Sigmoid colon (tissue), 7 donors: ENCODE results near the gene MBLAC1. TPM values are rescaled to one million over a fixed set of nuclear protein-coding genes. Genes with fewer than 3 reads are reported as not detected.
A peak's percentile ranks its signal among the peaks of the same experiment; 100 is the strongest.

Experiments used
- DNase-seq: peaks from one replicate; pipeline ENCODE4 v3.0.0-alpha.2; 2019
- H3K27ac ChIP-seq, 4 donors: fragments of 200-600 bp; sonication (generic); one replicate each; pipeline ENCODE4 v1.5.1; 2016 to 2019; ENCODE audit warnings: mild to moderate bottlenecking in 1 of 4
- H3K27me3 ChIP-seq, 3 donors: fragments of 200-600 bp; sonication (generic); one replicate each; pipeline ENCODE4 v1.5.1; 2019; ENCODE audit warnings: mild to moderate bottlenecking in 1 of 3
- H3K36me3 ChIP-seq, 4 donors: fragments of 200-600 bp; sonication (generic); one replicate each; pipeline ENCODE4 v1.5.1; 2016 to 2019
- H3K4me1 ChIP-seq, 4 donors: fragments of 200-600 bp; sonication (generic); one replicate each; pipeline ENCODE4 v1.5.1; 2017 to 2019
- H3K4me3 ChIP-seq, 4 donors: fragments of 200-600 bp; sonication (generic); one replicate each; pipeline ENCODE4 v1.5.1; 2017 to 2019; ENCODE audit warnings: mild to moderate bottlenecking in 2 of 4, moderate library complexity in 1 of 4
- H3K9me3 ChIP-seq, 4 donors: fragments of 200-600 bp in 3 of 4; sonication (generic) in 3 of 4; one replicate each; pipeline versions ENCODE4 v1.5.1 to v1.6.1; 2013 to 2019
- EP300 ChIP-seq, 4 donors: sonication (generic); formaldehyde crosslinking; IDR thresholded peaks; one replicate each; pipeline ENCODE4 v1.6.1; 2017; ENCODE audit warnings: antibody characterized with exemption in 4 of 4
- POLR2A ChIP-seq, 2 donors: fragments of 450-650 bp; IDR thresholded peaks; one replicate each; pipeline ENCODE4 v1.6.1; 2016; ENCODE audit warnings: antibody characterized with exemption in 2 of 2, mild to moderate bottlenecking in 2 of 2, moderate library complexity in 2 of 2
- POLR2AphosphoS5 ChIP-seq, 4 donors: sonication (generic); formaldehyde crosslinking; IDR thresholded peaks; one replicate each; pipeline ENCODE4 v1.6.1; 2017; ENCODE audit warnings: antibody characterized with exemption in 4 of 4
- WGBS, 2 donors: extraction: QIAGEN DNeasy Blood & Tissue Kit; methylation state at CpG; one replicate each; pipeline ENCODE4 v1.1.7; 2013; 5-methylcytosine and 5-hydroxymethylcytosine counted together
- intact Hi-C: fragments of 100-400 bp; cut with DNase I; formaldehyde crosslinking; loops from one replicate; pipeline ENCODE4 v1.15.1; 2023
- polyA plus RNA-seq, 3 donors: library from polyadenylated mRNA; stranded (reverse); fragments of 200-250 nt; gene quantifications; one replicate each; pipeline ENCODE4 v1.2.3, GENCODE V29; 2013
- total RNA-seq, 4 donors: library from RNA; depleted of rRNA; stranded (reverse); fragments of >200 nt; gene quantifications; one replicate each; pipeline ENCODE4 v1.1.0, GENCODE V29; 2016
- TF ChIP-seq, protein P1 (sequence below), 4 experiments: fragments of 450-650 bp in 3 of 4; fragments of 200-600 bp in 1 of 4; IDR thresholded peaks; one replicate each; pipeline ENCODE4 v1.5.1; 2016 to 2019; ENCODE audit warnings: antibody characterized with exemption in 4 of 4, mild to moderate bottlenecking in 3 of 4, moderate library complexity in 2 of 4
- donor health status: healthy with polysubstance abuse.
- donor health status: Bipolar disorder and iron deficiency.
- donor health status: healthy.

The MBLAC1 gene
- total and polyA plus RNA-seq, 7 donors, result 1.6 to 5.8 (median 2.9) TPM

DNA sequence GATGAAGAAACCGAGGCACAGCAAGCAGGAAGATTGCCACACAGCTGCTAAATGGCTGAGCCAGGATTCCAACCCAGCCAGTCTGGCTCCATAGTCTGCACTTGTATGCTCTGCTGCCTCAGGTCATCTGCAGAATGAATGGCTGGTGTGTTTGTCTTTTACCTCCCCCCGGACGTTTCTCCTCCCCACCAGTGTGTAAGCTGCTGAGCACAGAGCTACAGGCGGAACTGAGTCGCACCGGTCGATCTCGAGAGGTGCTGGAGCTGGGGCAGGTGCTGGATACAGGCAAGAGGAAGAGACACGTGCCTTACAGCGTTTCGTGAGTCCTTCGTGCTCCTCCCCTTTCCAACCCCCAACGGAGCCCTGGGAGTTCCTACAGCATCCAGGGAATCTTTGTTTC, 4.7 kb upstream of the MBLAC1 start:
- peaks cover 0 to 34% (median 26%) of the 10 kb centered on the region in 4 donors for H3K4me1 ChIP-seq
- intact Hi-C loops, result no loop called here

DNA sequence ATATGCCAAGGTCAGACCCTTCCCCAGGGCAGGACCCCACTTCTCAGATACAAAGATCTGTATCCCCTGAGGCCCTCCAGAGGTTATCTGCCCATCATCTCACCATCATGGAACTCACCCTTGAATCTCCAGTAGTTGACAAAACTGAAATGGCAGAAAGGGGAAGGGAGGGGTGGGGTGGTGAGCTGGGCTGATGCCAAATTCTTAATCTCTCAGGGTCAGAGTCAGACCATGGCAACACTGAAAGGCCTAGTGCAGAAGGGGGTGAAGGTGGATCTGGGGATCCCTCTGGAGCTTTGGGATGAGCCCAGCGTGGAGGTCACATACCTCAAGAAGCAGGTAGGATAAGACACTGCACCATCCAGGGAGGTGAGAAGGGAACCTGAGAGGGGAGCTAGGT, 4.2 kb upstream of the MBLAC1 start:
- Histone ChIP-seq H3K27me3 (no peaks in the 10 kb centered on the region), H3K9me3 (no peaks in the 10 kb centered on the region), H3K27ac (peak overlapping the region in 1 of 4 donors; percentile 8), H3K4me3 (no peak overlapping the region), H3K4me1 (peaks cover 0 to 38% (median 26%) of the 10 kb centered on the region in 4 donors), H3K36me3 (peaks cover 0 to 12% (median 0%) of the 10 kb centered on the region in 4 donors)
- intact Hi-C loops, result no loop called here
- WGBS, 2 donors, result 95 to 100% methylated on average over 1 of the region's 1 CpG
- TF ChIP-seq POLR2A (IDR thresholded peaks at IDR 0.05) (no peak), POLR2AphosphoS5 (IDR thresholded peaks at IDR 0.05) (no peak)
- TF ChIP-seq, protein P1, sequence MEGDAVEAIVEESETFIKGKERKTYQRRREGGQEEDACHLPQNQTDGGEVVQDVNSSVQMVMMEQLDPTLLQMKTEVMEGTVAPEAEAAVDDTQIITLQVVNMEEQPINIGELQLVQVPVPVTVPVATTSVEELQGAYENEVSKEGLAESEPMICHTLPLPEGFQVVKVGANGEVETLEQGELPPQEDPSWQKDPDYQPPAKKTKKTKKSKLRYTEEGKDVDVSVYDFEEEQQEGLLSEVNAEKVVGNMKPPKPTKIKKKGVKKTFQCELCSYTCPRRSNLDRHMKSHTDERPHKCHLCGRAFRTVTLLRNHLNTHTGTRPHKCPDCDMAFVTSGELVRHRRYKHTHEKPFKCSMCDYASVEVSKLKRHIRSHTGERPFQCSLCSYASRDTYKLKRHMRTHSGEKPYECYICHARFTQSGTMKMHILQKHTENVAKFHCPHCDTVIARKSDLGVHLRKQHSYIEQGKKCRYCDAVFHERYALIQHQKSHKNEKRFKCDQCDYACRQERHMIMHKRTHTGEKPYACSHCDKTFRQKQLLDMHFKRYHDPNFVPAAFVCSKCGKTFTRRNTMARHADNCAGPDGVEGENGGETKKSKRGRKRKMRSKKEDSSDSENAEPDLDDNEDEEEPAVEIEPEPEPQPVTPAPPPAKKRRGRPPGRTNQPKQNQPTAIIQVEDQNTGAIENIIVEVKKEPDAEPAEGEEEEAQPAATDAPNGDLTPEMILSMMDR (IDR thresholded peaks at IDR 0.05), result no peak
- no peak for DNase-seq

More for the DNA sequence above, 4.7 kb upstream of the MBLAC1 start:
- H3K36me3 ChIP-seq, result peaks cover 0 to 12% (median 0%) of the 10 kb centered on the region in 4 donors
- H3K9me3 ChIP-seq, result no peaks in the 10 kb centered on the region
- no peak overlapping the region for H3K4me3 ChIP-seq
- H3K27me3 ChIP-seq, result no peaks in the 10 kb centered on the region
- 33 to 80% methylated on average over 13 of the region's 13 CpGs for WGBS, 2 donors
- H3K27ac ChIP-seq, result peak overlapping the region in 1 of 4 donors; percentile 8
- DNase-seq, result no peak
- no peak for TF ChIP-seq POLR2AphosphoS5 (IDR thresholded peaks at IDR 0.05)
- no peak for TF ChIP-seq POLR2A (IDR thresholded peaks at IDR 0.05)
- TF ChIP-seq, protein P1 (IDR thresholded peaks at IDR 0.05), result no peak
- TF ChIP-seq EP300 (IDR thresholded peaks at IDR 0.05), result no peak

DNA sequence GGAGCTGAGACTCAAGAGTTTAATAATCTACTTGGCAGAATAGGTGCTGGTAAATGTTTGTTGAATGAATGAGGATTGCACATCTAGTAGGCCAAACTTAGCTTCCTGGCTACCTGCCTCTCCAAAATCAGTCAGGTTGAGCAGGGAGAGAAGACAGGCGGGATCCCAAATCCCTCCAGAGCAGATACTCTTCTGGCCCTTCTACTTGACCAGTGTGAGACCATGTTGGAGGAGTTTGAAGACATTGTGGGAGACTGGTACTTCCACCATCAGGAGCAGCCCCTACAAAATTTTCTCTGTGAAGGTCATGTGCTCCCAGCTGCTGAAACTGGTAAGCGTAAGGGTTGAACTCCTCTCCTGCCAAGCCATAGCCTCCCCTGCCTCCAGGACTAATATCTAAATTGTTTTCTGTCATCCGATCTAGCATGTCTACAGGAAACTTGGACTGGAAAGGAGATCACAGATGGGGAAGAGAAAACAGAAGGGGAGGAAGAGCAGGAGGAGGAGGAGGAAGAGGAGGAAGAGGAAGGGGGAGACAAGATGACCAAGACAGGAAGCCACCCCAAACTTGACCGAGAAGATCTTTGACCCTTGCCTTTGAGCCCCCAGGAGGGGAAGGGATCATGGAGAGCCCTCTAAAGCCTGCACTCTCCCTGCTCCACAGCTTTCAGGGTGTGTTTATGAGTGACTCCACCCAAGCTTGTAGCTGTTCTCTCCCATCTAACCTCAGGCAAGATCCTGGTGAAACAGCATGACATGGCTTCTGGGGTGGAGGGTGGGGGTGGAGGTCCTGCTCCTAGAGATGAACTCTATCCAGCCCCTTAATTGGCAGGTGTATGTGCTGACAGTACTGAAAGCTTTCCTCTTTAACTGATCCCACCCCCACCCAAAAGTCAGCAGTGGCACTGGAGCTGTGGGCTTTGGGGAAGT, 2.2 kb upstream of the MBLAC1 start:
- Histone ChIP-seq H3K27ac (peak overlapping the region in 1 of 4 donors; percentile 29), H3K36me3 (peaks cover 0 to 12% (median 0%) of the 10 kb centered on the region in 4 donors), H3K9me3 (no peaks in the 10 kb centered on the region), H3K27me3 (no peaks in the 10 kb centered on the region), H3K4me3 (no peak overlapping the region), H3K4me1 (peaks cover 0 to 39% (median 26%) of the 10 kb centered on the region in 4 donors)
- intact Hi-C loops, result loop anchor here (5.0 kb wide), 2 partner anchors 132 to 207 kb away; partner anchors contain the start of gene TRIM4
- TF ChIP-seq EP300 (IDR thresholded peaks at IDR 0.05) (no peak), POLR2A (IDR thresholded peaks at IDR 0.05) (no peak), POLR2AphosphoS5 (IDR thresholded peaks at IDR 0.05) (no peak)
- TF ChIP-seq, protein P1 (IDR thresholded peaks at IDR 0.05), result no peak
- WGBS, 2 donors, result 52 to 72% methylated on average over 4 of the region's 4 CpGs
- DNase-seq, result no peak

DNA sequence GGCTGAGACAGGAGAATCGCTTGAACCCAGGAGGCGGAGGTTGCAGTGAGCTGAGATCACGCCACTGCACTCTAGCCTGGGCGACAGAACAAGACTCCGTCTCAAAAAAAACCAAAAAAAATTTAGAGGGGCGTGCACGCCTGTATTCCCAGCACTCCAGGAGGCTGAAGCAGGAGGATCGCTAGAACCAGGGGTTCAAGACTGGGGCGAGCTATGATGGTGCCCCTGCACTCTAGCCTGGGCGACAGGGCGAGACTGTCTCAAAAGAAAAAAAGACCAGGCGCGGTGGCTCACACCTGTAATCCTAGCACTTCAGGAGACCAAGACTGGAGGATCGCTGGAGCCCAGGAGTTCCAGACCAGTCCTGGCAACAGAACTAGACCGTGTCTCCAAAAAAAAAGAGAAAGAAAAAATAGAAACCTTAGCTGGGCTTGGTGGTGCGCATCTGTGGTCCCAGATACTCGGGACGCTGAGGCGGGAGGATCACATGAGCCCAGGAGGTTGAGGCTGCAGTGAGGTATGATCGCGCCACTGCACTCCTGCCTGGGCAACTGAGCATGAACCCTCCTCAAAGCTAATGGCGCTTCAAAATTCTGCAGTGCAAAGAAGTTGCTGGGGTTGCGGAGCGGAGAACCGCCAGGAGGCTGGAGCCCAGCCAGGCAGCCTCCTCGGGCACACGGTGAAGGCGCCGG, 382 bp upstream of the MBLAC1 start:
- intact Hi-C loops, result loop anchor here (2.0 to 5.0 kb wide), 4 partner anchors 26 to 209 kb away; partner anchors contain the start of genes AP4M1, COPS6, MCM7 and TRIM4
- no peak for DNase-seq

More for the DNA sequence above, 382 bp upstream of the MBLAC1 start:
- Histone ChIP-seq H3K27ac (peak overlapping the region; percentile 91 to 95 (median 94)), H3K27me3 (no peaks in the 10 kb centered on the region), H3K9me3 (no peaks in the 10 kb centered on the region), H3K4me1 (peaks cover 0 to 33% (median 21%) of the 10 kb centered on the region in 4 donors), H3K36me3 (peaks cover 0 to 12% (median 0%) of the 10 kb centered on the region in 4 donors), H3K4me3 (peak overlapping the region; percentile 64 to 88 (median 80))
- TF ChIP-seq, protein P1 (IDR thresholded peaks at IDR 0.05), result no peak
- 3 to 11% methylated on average over 29 of the region's 29 CpGs for WGBS, 2 donors
